ENCODE data around the gene TOR4A. TPM values are rescaled to one million over a fixed set of nuclear protein-coding genes. Genes with fewer than 3 reads are reported as not detected.

The TOR4A gene
- total and polyA plus RNA-seq, 9 donors = 0.85 to 16.3 (median 8.2) TPM

DNA sequence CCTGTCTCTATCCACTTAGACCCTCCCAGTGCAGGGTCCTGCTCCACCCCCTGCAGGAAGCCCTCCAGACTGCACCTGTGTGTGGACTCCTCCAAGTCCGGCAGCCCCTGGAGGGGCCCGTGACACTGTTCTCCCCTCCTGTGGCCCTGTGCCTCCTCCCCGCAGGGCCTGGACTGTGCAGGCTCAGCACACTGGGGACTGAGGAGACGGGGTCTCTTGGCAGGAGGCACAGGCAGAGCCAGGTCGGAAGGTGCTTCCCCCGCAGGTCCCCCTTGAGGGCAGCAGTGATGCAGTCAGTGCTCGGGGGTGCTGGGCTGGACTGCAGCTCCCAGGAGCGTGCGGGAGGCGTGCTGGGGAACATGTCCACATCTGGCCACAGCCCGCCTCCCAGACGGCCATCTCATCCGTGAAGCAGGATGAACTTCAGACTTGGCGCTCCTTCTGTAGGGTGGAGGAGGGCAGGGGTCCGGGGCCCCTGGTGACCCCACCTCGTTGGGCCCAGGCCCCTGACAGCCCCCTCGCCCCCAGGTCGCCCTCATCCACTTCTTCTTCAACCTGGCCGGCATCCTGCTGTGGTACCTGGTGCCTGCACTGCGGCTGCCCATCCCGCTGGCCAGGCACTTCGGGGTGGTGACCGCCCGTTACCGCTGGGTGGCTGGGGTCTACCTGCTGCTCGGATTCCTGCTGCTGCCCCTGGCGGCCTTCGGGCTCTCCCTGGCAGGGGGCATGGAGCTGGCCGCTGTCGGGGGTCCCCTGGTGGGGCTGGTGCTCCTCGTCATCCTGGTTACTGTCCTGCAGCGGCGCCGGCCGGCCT is 41.9 kb upstream of the TOR4A start:
- H3K4me3 ChIP-seq = peak overlapping the region; percentile 25
- peaks cover 11% of the 10 kb centered on the region for H3K4me1 ChIP-seq (ENCODE audit: insufficient read depth)
- 40 to 55% (median 48%) methylated on average over 25 to 35 of the region's 35 CpGs for WGBS, 3 donors
- no peak overlapping the region for H3K27ac ChIP-seq
- no peaks in the 10 kb centered on the region for H3K9me3 ChIP-seq
- TF ChIP-seq, protein P1, sequence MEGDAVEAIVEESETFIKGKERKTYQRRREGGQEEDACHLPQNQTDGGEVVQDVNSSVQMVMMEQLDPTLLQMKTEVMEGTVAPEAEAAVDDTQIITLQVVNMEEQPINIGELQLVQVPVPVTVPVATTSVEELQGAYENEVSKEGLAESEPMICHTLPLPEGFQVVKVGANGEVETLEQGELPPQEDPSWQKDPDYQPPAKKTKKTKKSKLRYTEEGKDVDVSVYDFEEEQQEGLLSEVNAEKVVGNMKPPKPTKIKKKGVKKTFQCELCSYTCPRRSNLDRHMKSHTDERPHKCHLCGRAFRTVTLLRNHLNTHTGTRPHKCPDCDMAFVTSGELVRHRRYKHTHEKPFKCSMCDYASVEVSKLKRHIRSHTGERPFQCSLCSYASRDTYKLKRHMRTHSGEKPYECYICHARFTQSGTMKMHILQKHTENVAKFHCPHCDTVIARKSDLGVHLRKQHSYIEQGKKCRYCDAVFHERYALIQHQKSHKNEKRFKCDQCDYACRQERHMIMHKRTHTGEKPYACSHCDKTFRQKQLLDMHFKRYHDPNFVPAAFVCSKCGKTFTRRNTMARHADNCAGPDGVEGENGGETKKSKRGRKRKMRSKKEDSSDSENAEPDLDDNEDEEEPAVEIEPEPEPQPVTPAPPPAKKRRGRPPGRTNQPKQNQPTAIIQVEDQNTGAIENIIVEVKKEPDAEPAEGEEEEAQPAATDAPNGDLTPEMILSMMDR (IDR thresholded peaks at IDR 0.05) = no peak
- TF ChIP-seq POLR2A (IDR thresholded peaks at IDR 0.05) (no peak), EP300 (IDR thresholded peaks at IDR 0.05) (no peak)
- peaks cover 3% of the 10 kb centered on the region for H3K27me3 ChIP-seq
- H3K36me3 ChIP-seq = no peaks in the 10 kb centered on the region
- DNase-seq = no peak
- intact Hi-C loops (cut with DNase I) = loop anchor here in 1 of 4 donors (10.0 kb wide), 1 partner anchor 121 kb away; the partner anchor contains the start of gene DPP7

DNA sequence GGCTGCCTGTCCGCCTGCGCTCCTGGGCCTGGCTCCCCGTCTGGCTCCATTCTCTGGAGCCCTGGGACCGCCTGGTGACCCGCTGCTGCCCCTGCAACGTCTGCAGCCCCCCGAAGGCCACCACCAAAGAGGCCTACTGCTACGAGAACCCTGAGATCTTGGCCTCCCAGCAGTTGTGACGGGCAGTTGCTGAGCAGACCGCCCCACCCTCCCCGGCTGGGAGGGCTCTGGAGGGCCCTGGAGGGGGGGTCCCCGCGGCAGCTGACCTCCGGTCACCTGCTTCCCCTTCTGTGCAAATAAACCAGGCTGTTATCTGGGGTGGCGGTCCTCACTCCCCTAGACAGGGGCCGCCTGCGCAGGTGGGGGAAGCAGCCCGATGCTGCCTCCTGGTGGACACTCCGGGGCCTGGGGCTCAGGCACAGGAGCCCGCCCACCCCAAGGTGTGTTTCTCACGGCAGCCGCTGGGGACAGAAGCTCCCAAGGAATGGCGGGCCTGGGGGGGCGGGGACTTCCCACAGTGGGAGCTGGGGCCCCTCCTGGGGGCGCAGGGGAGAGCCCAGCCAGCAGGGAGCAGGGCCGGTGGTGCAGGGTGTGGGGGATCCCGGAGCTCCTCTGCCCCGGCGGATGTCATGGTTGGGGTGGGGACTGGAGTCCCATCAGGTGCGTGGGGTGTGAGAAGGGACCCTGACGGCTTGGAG is 41.1 kb upstream of the TOR4A start:
- Histone ChIP-seq H3K9me3 (no peaks in the 10 kb centered on the region), H3K27me3 (no peaks in the 10 kb centered on the region), H3K4me3 (peak overlapping the region; percentile 25), H3K4me1 (ENCODE audit: insufficient read depth) (peaks cover 11% of the 10 kb centered on the region), H3K27ac (peak overlapping the region in 1 of 2 donors; percentile 32), H3K36me3 (no peaks in the 10 kb centered on the region)
- WGBS, 3 donors = 7 to 8% (median 7%) methylated on average over 22 to 31 of the region's 31 CpGs
- TF ChIP-seq POLR2A (IDR thresholded peaks at IDR 0.05) (no peak), EP300 (IDR thresholded peaks at IDR 0.05) (no peak)
- TF ChIP-seq, protein P1 (IDR thresholded peaks at IDR 0.05) = peak; percentile 96 to 99 (median 99)
- intact Hi-C loops (cut with DNase I) = loop anchor here in 1 of 4 donors (10.0 kb wide), 1 partner anchor 122 kb away; the partner anchor contains the start of gene DPP7
- peak; percentile 88 to 92 (median 90) for DNase-seq

DNA sequence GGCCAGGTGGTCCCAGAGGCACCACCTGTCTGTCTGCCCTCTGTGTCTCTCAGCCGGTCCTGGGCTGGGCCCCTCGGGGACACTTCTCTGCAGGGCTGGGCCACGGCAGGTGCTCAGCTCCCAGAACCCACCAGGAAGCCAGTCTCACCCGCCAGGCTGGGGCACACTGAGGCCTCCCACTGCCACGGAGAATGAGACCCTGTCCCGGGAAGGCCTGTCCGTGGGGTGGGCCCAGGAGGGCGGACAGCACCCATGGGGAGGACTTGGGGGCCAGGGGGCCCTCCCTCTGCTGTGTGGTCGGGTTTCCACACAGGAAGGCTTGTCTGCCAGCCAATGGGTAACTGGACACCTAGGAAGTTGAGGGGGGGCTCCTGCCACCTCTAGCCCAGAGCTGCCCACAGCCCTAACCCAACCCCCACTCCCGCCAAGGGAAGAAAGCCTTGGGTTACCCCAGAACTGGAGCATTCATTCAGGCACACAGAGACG is 40.5 kb upstream of the TOR4A start:
- 42 to 48% (median 46%) methylated on average over 11 of the region's 11 CpGs for WGBS, 3 donors
- no peak for TF ChIP-seq POLR2A (IDR thresholded peaks at IDR 0.05)
- TF ChIP-seq, protein P1 (IDR thresholded peaks at IDR 0.05) = no peak
- no peak for TF ChIP-seq EP300 (IDR thresholded peaks at IDR 0.05)
- H3K4me1 ChIP-seq (ENCODE audit: insufficient read depth) = peaks cover 11% of the 10 kb centered on the region
- H3K9me3 ChIP-seq = no peaks in the 10 kb centered on the region
- intact Hi-C loops (cut with DNase I) = loop anchor here in 1 of 4 donors (10.0 kb wide), 1 partner anchor 122 kb away; the partner anchor contains the start of gene DPP7
- H3K4me3 ChIP-seq = no peak overlapping the region
- no peaks in the 10 kb centered on the region for H3K36me3 ChIP-seq
- DNase-seq = no peak
- H3K27me3 ChIP-seq = no peaks in the 10 kb centered on the region
- H3K27ac ChIP-seq = peak overlapping the region in 1 of 2 donors; percentile 32

All from ovary (tissue), 9 donors.